Testis (tissue), 2 donors: ENCODE data around the gene ZHX3.

Source experiments
- CTCF ChIP-seq, 3 experiments: fragments of 450-650 bp in 2 of 3; fragments of 200-600 bp in 1 of 3; sonication (generic) in 1 of 3; IDR thresholded peaks; one replicate each; pipeline ENCODE4 v1.5.1; 2016 to 2019; ENCODE audit warnings: antibody characterized with exemption in 3 of 3, mild to moderate bottlenecking in 2 of 3, moderate library complexity in 1 of 3
- POLR2A ChIP-seq: fragments of 450-650 bp; IDR thresholded peaks from one replicate; pipeline ENCODE4 v1.6.1; 2017; ENCODE audit warnings: antibody characterized with exemption, mild to moderate bottlenecking, moderate library complexity

DNA sequence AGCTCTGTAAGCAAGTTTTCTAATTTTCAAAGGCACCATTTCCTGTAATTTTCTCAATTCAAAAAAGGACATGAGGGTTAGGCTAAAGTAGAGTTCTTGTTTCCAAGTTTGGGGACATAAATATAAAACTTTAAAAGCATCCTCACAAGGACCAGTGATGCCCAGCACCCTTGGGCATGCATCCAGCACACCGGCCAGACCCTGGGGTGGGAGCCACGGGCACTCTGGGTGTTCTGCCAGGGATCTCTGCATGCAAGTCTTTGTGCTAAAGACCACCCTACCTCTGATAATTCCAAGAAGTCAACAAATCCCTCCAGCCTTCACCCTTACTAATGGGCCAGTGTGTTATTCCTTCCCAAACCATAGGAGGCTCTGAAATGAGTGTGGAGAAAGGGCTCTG is 133.7 kb downstream of the ZHX3 start:
- TF ChIP-seq CTCF (IDR thresholded peaks at IDR 0.05) (no peak), POLR2A (no peak)
